CD14-positive monocyte (primary cell): ENCODE data around the gene GYPA. TPM values are rescaled to one million over a fixed set of nuclear protein-coding genes. Genes with fewer than 3 reads are reported as not detected.
"Not testable (repeated sequence)": the region's sequence is repeated elsewhere in the genome, so short reads cannot be mapped to it uniquely, and the experiment has no call there.

Source experiments
- DNase-seq, 3 donors: peaks; one replicate each; pipeline ENCODE4 v3.0.0-alpha.2; 2011 to 2022
- H2AFZ ChIP-seq: 2 replicates; pipeline ENCODE4 v1.6.0; 2012; ENCODE audit warnings: mild to moderate bottlenecking, low read depth, low read length, inconsistent platforms; ENCODE audit not compliant: insufficient read depth, poor library complexity, severe bottlenecking
- H3K27ac ChIP-seq, 2 donors: 1 replicate in 1 of 2; 2 replicates in 1 of 2; pipeline ENCODE4 v1.5.1; 2012 to 2013; ENCODE audit warnings: low read length in 2 of 2, control low read depth in 1 of 2, inconsistent platforms in 1 of 2, low read depth in 1 of 2, mild to moderate bottlenecking in 1 of 2
- H3K27me3 ChIP-seq, 2 donors: one replicate each; pipeline versions ENCODE4 v1.6.0 to v1.6.1; 2011 to 2013; ENCODE audit warnings: low read length in 2 of 2; ENCODE audit not compliant: control insufficient read depth in 2 of 2, insufficient read depth in 2 of 2
- H3K36me3 ChIP-seq, 2 donors: replicated peaks in 1 of 2; 1 replicate in 1 of 2; 2 replicates in 1 of 2; pipeline versions ENCODE4 v1.5.1 to v1.6.1; 2012 to 2013; ENCODE audit warnings: low read length in 2 of 2, control low read depth in 1 of 2, inconsistent platforms in 1 of 2, mild to moderate bottlenecking in 1 of 2; ENCODE audit not compliant: insufficient read depth in 2 of 2, control insufficient read depth in 1 of 2
- H3K4me1 ChIP-seq, 2 donors: 1 replicate in 1 of 2; 2 replicates in 1 of 2; pipeline versions ENCODE4 v1.5.1 to v1.6.1; 2012 to 2013; ENCODE audit warnings: low read length in 2 of 2, control low read depth in 1 of 2, inconsistent platforms in 1 of 2, mild to moderate bottlenecking in 1 of 2, moderate library complexity in 1 of 2; ENCODE audit not compliant: insufficient read depth in 2 of 2, control insufficient read depth in 1 of 2
- H3K4me2 ChIP-seq: replicated peaks from 2 replicates; pipeline ENCODE3; 2012; ENCODE audit warnings: low read length, moderate library complexity, mild to moderate bottlenecking; ENCODE audit not compliant: poor library complexity, severe bottlenecking; ENCODE audit errors: extremely low read depth
- H3K4me3 ChIP-seq, 3 experiments: fragments of 200-600 bp in 1 of 3; sonication (generic) in 1 of 3; replicated peaks in 1 of 3; 1 replicate in 2 of 3; 2 replicates in 1 of 3; pipeline ENCODE4 v1.5.1; 2011 to 2013; ENCODE audit warnings: low read length in 3 of 3, mild to moderate bottlenecking in 3 of 3, control low read depth in 2 of 3, low read depth in 2 of 3, inconsistent platforms in 1 of 3, moderate library complexity in 1 of 3
- H3K79me2 ChIP-seq: 2 replicates; pipeline ENCODE4 v1.6.0; 2012; ENCODE audit warnings: mild to moderate bottlenecking, control low read depth, inconsistent platforms, low read length, moderate library complexity; ENCODE audit not compliant: insufficient read depth
- H3K9ac ChIP-seq: 2 replicates; pipeline ENCODE4 v1.6.0; 2017; ENCODE audit warnings: low read length, mild to moderate bottlenecking; ENCODE audit not compliant: insufficient read depth, poor library complexity, severe bottlenecking
- H3K9me3 ChIP-seq, 2 donors: replicated peaks in 1 of 2; 1 replicate in 1 of 2; 2 replicates in 1 of 2; pipeline versions ENCODE4 v1.5.1 to v1.6.1; 2012 to 2013; ENCODE audit warnings: low read length in 2 of 2, control low read depth in 1 of 2; ENCODE audit not compliant: control insufficient read depth in 1 of 2, insufficient read depth in 1 of 2
- H4K20me1 ChIP-seq: 2 replicates; pipeline ENCODE4 v1.6.0; 2012; ENCODE audit warnings: mild to moderate bottlenecking, low read length, control low read depth, moderate library complexity; ENCODE audit not compliant: insufficient read depth
- H3K27ac Mint-ChIP-seq, 7 donors: one replicate each; pipeline ENCODE4 v1.8.0; 2020; ENCODE audit warnings: mild to moderate bottlenecking in 7 of 7, mixed read lengths in 7 of 7, moderate library complexity in 6 of 7, inconsistent platforms in 2 of 7
- H3K27me3 Mint-ChIP-seq, 3 donors: one replicate each; pipeline ENCODE4 v1.8.0; 2021 to 2022; ENCODE audit warnings: low read depth in 3 of 3, mild to moderate bottlenecking in 3 of 3, mixed read lengths in 3 of 3, moderate library complexity in 3 of 3, inconsistent platforms in 1 of 3
- H3K36me3 Mint-ChIP-seq, 2 donors: one replicate each; pipeline ENCODE4 v1.8.0; 2020; ENCODE audit warnings: mixed read lengths in 2 of 2, inconsistent platforms in 1 of 2, mild to moderate bottlenecking in 1 of 2
- H3K4me1 Mint-ChIP-seq: one replicate; pipeline ENCODE4 v1.8.0; 2020; ENCODE audit warnings: mild to moderate bottlenecking, mixed read lengths
- H3K4me3 Mint-ChIP-seq, 2 donors: one replicate each; pipeline ENCODE4 v1.8.0; 2020; ENCODE audit warnings: mild to moderate bottlenecking in 2 of 2, mixed read lengths in 2 of 2, moderate library complexity in 1 of 2
- H3K9me3 Mint-ChIP-seq, 7 donors: one replicate each; pipeline ENCODE4 v1.8.0; 2020 to 2022; ENCODE audit warnings: mixed read lengths in 7 of 7, mild to moderate bottlenecking in 6 of 7, moderate library complexity in 6 of 7, inconsistent platforms in 2 of 7
- CTCF ChIP-seq: fragments of 200-600 bp; IDR thresholded peaks from one replicate; pipeline ENCODE4 v1.8.0; 2022; ENCODE audit warnings: antibody characterized with exemption, mild to moderate bottlenecking
- whole genome bisulfite sequencing: methylation state at CpG from one replicate; pipeline ENCODE4 v1.1.5; 2013; ENCODE audit warnings: missing lambda C conversion rate; ENCODE audit not compliant: insufficient coverage; 5-methylcytosine and 5-hydroxymethylcytosine counted together
- intact Hi-C, 2 donors: fragments of 100-400 bp; cut with micrococcal nuclease; formaldehyde crosslinking; loops; one replicate each; pipeline versions ENCODE4 v1.15.0 to v1.15.1; 2023
- polyA plus RNA-seq, 3 donors: library from polyadenylated mRNA; depleted of rRNA in 1 of 3; unstranded in 2 of 3; stranded (reverse) in 1 of 3; fragments of 300-500 nt in 2 of 3; fragments of >200 nt in 1 of 3; fragmentation: Illumina TruSeq in 2 of 3; gene quantifications; 1 replicate in 2 of 3; 2 replicates in 1 of 3; pipeline ENCODE4 v1.2.3, GENCODE V29; 2012 to 2021

GYPA gene
- polyA plus RNA-seq, 3 donors, result not detected

GRCh38 chr4:144113546-144113945 is 27.0 kb downstream of the GYPA start:
- Histone ChIP-seq H3K27me3 (no peaks in the 10 kb centered on the region), H3K9ac (no peak overlapping the region), H3K4me3 (no peak overlapping the region), H2AFZ (no peak overlapping the region), H3K4me1 (no peaks in the 10 kb centered on the region), H3K9me3 (no peaks in the 10 kb centered on the region), H3K27ac (no peak overlapping the region), H3K79me2 (no peaks in the 10 kb centered on the region), H3K4me2 (no peak overlapping the region), H3K36me3 (no peaks in the 10 kb centered on the region), H4K20me1 (no peaks in the 10 kb centered on the region)
- H3K36me3 Mint-ChIP-seq, result no peaks in the 10 kb centered on the region
- peaks cover 0 to 5% (median 0%) of the 10 kb centered on the region in 3 donors for H3K27me3 Mint-ChIP-seq
- WGBS, result 60% methylated on average over 1 of the region's 2 CpGs
- intact Hi-C loops, result no loop called here
- DNase-seq, result no peak
- no peak for TF ChIP-seq CTCF
- no peaks in the 10 kb centered on the region for H3K4me1 Mint-ChIP-seq
- H3K9me3 Mint-ChIP-seq, result no peaks in the 10 kb centered on the region
- no peak overlapping the region for H3K4me3 Mint-ChIP-seq
- no peak overlapping the region for H3K27ac Mint-ChIP-seq

- Mint-ChIP-seq H3K4me3 (no peak overlapping the region), H3K4me1 (no peaks in the 10 kb centered on the region), H3K36me3 (no peaks in the 10 kb centered on the region), H3K27me3 (no peaks in the 10 kb centered on the region), H3K27ac (no peak overlapping the region), H3K9me3 (no peaks in the 10 kb centered on the region)
- no peaks in the 10 kb centered on the region for H3K9me3 ChIP-seq
- H3K79me2 ChIP-seq, result no peaks in the 10 kb centered on the region
- H3K9ac ChIP-seq, result no peak overlapping the region
- DNase-seq, result no peak
- no peaks in the 10 kb centered on the region for H3K36me3 ChIP-seq
- H4K20me1 ChIP-seq, result no peaks in the 10 kb centered on the region
- H3K4me2 ChIP-seq, result no peak overlapping the region
- no peak for TF ChIP-seq CTCF
- no peak overlapping the region for H2AFZ ChIP-seq
- no peak overlapping the region for H3K4me3 ChIP-seq
- WGBS, result no CpG with 5 or more reads among the region's 6 CpGs
- H3K4me1 ChIP-seq, result no peaks in the 10 kb centered on the region
- H3K27me3 ChIP-seq, result no peaks in the 10 kb centered on the region
- intact Hi-C loops, result no loop called here
- H3K27ac ChIP-seq, result no peak overlapping the region
Observed at GRCh38 chr4:144104509-144105130, 35.9 kb downstream of the GYPA start.

- H3K4me3 Mint-ChIP-seq, H4K20me1 ChIP-seq, H3K27ac ChIP-seq, H3K4me3 ChIP-seq, intact Hi-C loops, H3K9me3 ChIP-seq, H3K36me3 Mint-ChIP-seq, H3K79me2 ChIP-seq, H3K9me3 Mint-ChIP-seq, H3K9ac ChIP-seq, H3K27me3 ChIP-seq, H3K4me1 Mint-ChIP-seq, H2AFZ ChIP-seq, H3K36me3 ChIP-seq, H3K4me2 ChIP-seq, H3K27me3 Mint-ChIP-seq, H3K4me1 ChIP-seq, DNase-seq, H3K27ac Mint-ChIP-seq: not testable (repeated sequence)
- no CpG with 5 or more reads among the region's 2 CpGs for WGBS
Observed at GRCh38 chr4:144097776-144098175, 42.7 kb downstream of the GYPA start.
